ENCODE measurements around the gene TREX2.
A peak's percentile ranks its signal among the peaks of the same experiment; 100 is the strongest.

TREX2 gene, protein sequence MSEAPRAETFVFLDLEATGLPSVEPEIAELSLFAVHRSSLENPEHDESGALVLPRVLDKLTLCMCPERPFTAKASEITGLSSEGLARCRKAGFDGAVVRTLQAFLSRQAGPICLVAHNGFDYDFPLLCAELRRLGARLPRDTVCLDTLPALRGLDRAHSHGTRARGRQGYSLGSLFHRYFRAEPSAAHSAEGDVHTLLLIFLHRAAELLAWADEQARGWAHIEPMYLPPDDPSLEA

DNA sequence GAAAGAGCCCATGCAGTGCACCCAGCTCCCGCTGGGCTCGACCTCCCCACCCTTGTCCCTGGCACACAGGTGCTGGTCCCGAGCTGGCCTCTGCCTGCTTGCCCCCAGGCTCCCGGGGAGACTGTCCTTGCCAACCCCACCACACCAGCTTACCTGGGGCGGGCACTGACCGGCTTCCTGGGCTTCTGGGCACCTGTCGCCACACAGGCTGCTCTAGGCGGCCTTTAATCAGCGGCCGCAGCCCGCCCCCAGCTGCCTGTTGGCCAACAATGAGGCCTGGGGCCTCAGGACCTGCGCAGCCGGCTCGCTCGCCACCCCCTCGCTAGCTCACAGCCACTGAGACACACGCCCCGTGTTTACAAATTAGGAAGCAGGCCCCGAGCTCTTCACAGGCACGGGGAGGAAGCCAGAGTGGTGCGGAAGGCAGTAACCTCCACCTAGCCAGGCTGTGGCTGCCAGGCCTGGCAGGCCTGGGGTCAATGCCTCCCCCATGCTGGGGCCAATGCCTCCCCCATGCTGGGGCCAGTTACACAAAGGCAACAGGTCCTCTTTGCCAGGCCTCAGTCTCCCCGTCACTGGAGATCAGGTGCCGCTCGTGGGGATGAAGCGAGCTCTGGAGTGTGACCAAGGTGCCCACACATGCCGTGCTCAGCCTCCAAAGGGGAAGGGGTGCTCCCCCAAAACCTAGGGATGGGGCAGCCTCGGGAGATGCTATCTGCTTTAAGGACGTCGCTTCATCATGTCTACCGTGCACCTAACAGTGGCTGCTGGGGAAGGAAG is at the start of gene TREX2:
Gene TREX2, minus strand, starts transcription at position 201 of the 780 bp plus-strand sequence. CDS start 626 bp downstream, outside the sequence.
- DNase-seq (ENCODE audit: low spot score): no peak

DNA sequence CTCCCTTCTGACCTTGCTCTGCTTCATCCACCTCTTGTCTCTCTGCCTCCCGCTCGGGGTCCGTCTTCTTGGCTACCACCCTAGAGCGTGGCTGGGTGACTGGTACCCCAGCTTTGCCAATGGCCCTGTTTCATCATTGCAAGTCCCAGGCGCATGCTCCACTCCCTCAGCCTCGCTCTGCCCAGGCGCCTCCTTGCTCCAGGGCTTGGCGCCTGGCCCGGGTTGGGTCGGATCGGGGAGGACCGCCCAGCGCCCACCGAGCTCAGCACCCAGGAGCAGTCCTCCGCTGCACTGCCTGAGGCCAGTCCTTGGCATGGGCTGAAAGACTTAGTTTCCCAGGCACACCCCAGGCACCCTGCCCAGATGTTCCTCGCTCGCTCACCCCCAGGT is 49.5 kb upstream of the TREX2 start:
- DNase-seq (ENCODE audit: low spot score): no peak

DNA sequence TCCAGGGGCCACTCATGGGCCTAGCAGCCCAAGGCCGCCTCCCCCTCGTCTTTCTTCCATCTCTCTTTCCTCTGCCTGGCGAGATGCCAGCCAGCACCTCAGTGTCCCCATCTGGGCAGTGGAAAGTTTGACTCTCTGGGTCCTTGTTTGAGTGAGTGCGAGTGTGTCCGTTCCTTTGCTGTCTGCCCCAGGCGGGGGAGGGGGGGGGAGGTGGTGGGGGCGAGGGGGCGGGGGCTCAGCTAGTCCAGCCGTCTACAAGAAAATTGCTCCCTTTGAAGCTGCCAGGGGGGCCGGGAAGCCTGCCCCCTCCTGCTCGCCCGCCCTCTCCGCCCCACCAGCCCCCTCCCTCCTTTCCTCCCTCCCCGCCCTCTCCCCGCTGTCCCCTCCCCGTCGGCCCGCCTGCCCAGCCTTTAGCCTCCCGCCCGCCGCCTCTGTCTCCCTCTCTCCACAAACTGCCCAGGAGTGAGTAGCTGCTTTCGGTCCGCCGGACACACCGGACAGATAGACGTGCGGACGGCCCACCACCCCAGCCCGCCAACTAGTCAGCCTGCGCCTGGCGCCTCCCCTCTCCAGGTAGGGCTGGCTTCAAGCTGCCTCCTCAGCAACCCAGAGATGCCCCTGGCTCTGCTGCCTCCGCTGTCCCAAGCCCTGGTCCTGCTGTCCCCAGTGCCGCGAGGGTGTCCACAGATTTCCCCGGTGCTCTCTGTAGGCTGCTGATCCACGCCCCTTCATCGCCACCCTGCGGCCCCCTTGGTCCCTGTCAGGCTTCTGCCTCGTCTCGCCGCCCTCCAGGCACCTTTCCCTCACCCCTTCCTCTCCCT is 48.9 kb upstream of the TREX2 start, which contains the start of gene BGN:
Gene BGN, plus strand, starts transcription at position 440 of the 821 bp plus-strand sequence. CDS start 9,652 bp downstream, outside the sequence.
- DNase-seq (ENCODE audit: low spot score): peak; percentile 7

DNA sequence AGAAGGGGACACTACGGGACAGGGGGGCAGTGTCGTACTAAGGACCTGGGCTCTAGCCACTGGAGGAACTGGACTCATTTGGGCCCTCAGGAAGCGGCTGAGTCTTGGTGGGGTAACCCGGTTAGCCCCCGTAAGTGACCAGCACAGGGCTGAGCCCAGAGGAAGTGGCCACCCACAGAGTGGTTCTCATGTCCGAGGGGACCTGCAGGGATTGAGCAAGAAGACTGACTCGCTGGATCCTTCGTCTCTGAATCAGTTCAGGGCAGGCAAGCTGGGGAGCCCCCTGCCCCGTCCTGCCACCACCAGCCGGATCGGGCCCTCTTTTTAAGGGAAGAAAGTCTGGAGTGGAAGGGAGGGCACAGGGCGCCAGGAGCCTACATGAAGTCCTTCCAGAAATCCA is 48.2 kb upstream of the TREX2 start:
- no peak for DNase-seq (ENCODE audit: low spot score)

DNA sequence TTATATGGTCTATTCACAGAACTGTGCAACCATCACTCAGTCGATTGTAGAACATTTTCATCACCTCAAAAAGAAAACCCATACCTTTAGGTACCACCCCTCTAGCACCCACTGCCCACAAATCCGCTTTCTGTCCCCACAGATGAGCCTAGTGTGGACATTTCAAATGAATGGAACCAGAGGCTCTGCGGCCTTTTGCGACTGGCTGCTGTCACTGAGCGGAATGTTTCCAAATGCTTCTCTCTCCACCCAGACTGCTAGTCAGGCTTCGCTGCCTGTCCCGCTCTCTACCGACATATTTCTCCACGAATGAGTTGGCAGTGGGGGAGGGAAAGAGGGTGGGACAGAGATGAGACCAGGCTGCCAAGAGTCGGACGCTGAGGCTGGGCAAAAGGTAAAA is 47.2 kb upstream of the TREX2 start:
- no peak for DNase-seq (ENCODE audit: low spot score)

DNA sequence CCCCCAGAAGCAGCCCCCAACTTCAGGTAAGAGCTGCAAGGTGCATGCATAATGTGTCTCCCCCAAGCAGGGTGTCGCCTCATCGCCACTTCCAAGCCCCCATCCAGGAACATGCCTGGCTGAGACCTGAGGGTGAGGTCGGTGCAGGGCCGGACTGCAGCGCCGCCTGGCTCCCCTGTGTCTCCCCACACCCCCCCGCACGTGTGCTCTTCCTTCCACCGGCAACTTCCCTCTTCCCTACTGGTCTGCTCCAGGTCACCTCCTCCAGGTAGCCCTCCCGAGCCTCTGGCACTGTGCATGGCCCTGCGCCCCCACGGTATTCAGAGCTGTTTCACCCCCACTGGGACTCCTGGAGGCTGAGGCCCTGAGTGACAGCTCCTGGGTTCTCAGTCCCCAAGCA is 46.7 kb upstream of the TREX2 start:
- no peak for DNase-seq (ENCODE audit: low spot score)

DNA sequence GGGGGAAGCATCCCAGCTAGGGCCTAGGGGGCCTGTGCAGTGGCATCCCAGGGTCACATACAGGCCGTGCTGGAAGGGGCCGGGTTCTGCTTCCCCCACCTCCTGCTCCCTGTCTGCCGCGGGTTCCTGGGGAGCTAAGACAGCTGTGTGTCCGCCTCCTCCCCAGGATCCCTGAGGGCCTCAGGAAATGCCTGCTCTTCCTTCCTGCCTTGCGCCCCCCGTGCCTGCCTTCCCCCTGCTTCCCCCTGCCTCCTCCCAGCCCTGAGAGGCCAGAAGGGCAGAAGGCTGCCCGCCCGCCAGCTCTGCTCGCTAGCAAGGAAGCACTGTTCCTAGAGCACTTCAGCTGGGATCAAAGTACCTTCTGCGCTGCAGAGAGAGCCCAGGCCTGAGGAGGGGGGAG is 46.1 kb upstream of the TREX2 start:
- DNase-seq (ENCODE audit: low spot score): no peak

DNA sequence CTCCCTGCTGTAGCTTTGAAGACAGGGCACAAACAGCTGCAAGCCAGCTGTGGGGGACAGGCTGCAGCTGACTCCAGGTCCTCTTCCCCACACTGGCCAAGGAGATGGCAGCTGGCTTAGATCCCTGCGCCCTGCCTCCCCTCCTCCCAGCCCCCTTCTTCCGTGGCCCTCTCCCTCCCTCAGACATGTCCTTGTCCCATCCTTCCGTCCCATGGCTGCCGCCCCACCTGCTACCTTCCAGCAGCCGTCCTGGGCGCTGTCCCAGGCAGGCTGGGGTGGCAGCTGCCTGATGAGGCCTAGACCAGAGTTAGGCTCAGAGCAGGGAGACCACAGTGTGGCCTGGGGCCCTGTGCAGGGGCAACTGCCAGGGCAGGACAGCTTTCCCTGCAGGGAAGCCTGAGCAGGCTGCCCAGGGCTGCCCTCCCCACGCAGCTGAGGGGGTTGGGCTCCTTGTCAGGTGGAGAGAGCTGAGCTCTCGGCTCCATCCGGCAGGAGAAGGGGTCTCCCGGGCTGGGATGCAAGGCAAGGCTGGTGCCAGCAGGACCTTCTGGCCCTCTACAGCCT is 45.6 kb upstream of the TREX2 start:
- DNase-seq (ENCODE audit: low spot score): no peak

DNA sequence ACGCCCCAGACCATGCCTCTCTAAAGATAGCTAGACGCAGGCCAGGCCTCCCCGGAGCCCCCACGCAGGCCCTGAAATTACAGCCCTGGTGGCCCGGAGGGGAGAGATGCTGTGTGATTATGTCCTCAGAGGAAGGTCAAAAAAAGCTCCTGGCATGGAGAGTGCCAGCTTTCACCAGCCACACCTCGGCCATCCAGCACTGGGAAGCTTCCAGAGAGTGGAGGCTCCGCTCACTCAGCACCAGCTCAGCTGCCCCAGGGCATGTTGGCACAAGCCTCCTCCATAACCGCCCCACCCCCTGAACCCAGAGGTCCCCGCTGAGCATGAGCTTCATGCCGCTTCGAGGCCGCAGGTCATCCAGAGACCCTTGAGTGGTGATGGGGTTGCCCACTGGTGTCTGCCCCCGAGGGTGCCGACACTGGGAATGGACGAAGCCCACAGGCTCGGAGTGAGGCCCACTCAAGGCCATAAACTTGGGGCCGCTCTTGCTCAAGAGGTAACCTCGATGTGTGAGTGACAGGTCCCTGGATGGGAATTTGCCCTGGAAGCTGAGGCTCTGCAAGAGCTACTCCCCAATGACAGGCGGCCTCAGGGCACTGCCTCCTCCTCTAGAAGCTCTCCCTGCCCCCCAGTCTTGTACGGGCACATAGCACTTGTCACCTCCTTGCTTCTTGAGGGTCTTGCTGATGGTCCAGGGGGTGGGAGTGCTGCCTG is 44.5 kb upstream of the TREX2 start:
- no peak for DNase-seq (ENCODE audit: low spot score)

DNA sequence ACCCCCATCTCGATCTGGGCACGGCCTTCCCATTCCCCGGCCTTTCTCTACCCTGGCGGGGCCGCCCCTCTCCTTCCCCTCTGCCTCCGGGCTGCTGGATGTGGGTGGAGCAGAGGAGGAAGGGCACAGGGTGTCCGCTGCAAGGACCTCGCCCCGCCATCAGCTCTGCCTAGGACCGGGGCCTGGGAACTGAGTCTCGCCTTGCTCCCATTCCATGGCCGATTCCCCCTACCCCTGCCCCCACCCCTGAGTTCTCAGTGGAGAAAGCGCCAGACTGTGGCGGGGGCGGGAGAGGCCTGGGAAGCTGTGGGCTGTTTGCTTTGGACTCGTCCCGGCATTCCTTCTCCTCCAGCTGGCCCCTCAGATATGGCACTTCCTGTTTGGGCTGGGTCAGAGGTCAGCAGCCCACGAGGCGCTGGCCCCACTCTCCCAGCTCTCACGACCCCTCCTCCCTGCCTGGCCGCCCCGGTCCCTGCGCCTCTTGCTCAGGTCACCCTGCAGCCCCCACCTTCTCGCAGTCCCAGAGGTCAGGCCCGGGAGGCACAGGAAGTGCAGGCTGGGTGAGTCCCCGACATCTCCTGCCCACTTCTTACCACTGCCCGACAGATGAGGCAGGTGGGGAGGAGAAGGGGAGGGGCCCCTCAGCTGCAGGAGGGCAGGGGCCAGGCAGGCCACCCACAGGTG is 42.5 kb upstream of the TREX2 start:
- no peak for DNase-seq (ENCODE audit: low spot score)

DNA sequence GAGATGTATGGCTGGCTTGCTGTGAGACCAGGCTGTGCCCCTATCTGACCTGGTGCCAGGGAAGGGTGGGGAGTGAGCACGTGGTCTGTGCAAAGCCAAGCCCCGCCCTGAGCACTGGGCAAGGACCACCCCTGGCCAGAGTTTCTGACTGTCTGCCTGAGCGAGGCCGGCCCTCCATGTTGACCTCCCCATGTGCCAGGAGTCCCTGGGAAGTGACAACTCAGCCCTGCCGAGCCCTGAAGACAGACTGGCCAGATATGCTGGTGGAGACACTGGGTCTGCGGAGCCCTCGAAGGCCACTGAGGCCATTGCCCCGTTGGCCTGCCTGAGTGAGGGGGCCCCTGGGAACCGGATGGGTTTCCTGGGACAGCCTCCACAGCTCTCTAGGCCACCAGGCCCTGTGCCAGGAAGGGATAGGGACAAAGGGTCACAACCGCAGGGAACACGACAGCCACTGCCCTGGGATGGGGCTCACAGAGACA is 41.8 kb upstream of the TREX2 start:
- DNase-seq (ENCODE audit: low spot score): no peak

DNA sequence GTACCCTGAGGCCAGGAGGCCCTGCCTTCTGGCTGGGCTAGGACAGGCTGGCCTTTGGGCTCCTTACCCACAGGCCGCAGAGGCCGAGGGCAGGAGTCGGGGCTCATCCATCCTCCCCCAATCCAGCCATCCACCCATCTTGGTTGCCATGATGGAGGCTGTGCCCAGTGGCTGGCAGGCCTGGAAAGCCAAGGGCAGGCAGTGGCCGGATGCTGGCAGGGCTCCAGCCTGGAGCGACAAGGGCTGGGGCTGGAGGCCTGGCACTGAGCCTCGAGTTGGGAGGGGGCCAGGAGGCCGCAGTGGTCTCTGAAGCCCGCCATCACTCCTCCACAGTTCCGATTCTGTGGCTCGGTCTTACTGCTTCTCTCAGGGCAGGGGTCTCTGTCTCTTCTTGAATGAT is 40.3 kb upstream of the TREX2 start:
- DNase-seq (ENCODE audit: low spot score): no peak

DNA sequence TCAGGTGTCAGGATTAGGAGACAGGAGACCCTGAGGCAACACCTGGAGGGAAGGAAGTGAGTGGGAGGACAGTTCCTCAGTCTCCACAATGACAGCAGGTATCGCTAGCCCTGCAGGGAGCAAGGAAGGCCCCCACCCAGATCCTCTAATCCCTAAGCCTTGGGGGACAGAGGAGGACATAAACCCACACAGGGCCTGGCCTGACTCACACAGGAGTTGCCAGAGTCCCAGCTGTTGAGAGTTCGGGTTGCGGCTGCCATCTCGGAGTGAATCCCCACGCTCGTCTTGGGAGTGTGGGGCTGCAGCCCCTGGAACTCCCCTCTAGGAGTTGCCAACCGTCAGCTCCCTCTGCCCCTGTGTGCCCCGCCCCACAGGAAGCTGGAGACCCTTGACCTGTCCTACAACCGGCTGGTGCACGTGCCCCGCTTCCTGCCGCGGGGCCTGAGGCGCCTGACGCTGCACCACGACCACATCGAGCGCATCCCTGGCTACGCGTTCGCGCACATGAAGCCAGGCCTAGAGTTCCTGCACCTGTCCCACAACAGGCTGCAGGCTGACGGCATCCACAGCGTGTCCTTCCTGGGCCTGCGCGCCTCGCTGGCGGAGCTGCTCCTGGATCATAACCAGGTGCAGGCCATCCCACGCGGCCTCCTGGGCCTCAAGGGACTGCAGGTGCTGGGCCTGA is 39.7 kb upstream of the TREX2 start:
- no peak for DNase-seq (ENCODE audit: low spot score)

DNA sequence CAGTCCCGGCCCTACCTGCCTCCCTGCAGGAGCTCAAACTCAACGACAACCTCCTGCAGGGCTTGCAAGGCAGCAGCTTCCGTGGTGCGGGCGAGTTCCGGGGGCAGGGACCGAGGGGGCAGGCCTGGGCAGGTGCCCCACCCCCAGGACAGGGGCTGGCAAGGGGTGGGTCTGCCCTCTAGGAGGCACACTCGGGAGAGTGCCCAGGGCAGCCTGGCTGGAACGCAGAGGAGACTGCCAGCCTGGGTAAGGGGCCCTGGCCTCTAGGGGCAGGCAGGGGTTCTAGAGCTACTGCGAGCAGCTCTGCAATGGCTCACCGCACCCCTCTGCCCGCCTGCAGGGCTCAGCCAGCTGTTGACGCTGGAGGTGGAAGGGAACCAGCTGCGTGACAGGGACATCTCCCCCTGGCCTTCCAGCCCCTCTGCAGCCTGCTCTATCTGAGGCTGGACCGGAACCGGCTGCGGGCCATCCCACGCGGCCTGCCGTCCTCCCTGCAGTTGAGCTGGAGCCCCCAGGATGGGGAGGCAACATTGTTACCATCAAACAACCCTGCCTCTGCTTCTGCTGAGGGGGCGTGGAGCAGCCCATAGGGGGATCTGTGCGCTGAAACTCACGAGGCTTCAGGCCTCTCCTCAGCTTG is 36.6 kb upstream of the TREX2 start:
- no peak for DNase-seq (ENCODE audit: low spot score)

DNA sequence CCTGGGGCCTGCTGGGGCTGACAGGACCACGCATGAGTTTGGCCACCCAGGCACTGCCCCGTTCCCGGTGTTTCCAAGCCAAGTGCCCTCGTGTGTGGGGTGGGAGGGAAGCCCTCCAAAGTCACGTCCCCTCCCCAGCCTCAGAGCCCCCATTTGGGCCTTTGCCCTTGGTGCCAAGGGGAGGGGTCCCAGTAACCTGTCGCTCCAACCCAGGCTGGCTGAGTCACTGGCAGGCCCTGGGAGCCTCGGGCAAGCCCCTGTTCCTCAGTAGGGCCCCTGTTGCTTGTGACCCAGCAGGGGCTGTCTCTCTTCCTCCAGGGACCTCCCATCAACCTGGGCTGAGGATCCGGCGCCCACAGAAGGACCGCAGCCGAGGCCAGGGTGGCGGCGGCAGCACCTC is 35.2 kb upstream of the TREX2 start:
- DNase-seq (ENCODE audit: low spot score): no peak

DNA sequence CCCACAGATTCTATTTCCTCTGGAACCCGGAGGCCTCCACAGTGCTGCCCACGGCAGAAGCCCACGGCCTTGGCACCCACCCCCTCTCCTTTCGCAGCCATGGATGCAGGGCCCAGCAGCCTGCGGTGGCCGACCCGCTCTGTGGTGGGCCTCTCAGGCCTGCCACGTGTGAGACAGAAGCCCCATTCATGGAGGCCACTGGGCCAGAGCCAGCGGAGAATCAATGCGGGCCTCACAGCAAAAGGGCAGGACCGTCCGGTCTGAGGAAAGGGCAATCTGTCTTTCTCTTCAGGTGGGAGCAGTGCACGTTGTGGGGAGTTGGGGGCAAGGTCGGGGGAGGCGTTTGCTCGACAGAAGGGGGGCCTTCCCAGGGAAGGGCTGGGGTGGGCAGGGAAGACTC is 32.9 kb upstream of the TREX2 start:
- DNase-seq (ENCODE audit: low spot score): peak; percentile 42

DNA sequence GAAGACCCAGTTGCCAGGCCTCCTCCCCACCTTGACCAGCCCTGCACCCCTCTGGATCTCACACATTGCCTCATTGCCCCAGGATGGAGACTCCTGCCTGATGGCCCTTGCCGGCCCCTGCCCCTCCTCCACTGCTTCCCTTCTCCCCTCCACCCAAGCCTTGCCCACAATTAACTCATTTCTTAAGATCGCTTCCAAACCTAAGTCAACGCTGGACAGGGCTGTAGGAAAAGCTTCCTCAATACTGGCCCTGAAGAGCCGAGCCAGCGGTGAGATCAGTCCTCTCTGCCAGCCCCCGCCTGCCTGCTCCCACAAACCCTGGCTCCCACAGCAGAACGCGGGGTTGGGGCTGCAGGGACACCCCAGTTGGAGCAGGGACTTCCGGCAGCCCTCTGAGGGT is 32.0 kb upstream of the TREX2 start:
- no peak for DNase-seq (ENCODE audit: low spot score)

DNA sequence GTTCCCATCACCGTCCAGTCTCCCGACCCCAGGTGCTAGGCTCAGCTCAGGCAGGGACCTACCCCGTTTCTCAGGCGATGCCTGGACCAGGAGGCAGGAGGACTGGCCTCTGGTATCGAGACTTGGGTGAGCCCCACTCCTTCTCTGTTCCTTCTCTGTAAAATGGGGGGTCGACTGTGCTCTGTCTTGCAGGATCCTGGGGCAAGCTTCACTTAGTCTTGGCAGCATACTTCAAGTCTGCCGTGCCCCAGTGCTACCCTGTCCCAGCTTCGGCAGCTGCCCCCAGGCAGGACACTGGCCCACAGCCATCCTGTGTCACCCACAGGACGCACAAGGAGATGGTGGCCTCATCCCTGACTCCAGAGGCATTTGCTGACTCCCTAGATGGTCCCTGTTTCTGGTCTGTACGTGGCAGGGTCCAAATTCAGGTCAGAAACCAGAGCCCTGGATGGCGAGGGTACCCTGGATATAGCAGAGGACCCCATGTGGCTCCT is 31.6 kb upstream of the TREX2 start:
- no peak for DNase-seq (ENCODE audit: low spot score)

DNA sequence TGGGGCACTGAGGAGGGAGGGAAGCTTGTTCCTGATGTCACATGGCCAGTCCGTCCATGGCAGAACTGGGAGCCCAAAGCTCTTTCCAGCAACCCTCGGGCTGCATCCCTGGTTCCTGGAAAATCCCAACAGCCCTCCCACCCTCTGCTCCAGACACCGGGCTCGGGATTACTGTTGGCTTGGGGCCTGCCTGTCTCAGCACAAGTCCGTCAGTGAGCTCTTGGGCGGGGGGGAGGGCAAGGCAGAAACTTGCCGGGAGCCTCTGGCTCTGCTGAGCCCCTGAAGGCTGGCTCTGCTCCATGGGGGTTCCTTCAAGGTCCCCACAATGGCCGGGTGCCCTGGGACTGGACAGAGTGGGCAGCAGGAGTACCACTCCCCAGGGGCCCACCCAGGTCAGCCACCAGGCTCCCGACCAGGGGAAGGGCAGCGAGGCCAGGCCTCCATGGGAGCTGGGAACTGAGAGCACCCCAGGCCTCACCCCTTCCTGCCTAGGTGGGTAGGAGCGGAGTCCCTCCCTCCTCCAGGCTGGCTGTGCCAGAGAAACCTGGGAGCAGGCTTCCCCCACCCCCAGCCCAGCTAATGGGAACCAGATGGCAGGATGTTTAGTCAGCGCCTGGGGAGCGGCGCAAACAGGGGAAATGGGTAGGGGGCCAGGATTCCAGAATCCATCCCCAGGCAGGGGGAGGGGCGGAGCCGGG is 31.0 kb upstream of the TREX2 start:
- DNase-seq (ENCODE audit: low spot score): no peak

Data from COLO829 (cell line).